Effector memory CD8-positive, alpha-beta T cell (primary cell): Measurements from ENCODE around the gene FOXS1.
"Not testable (repeated sequence)": the region's sequence is repeated elsewhere in the genome, so short reads cannot be mapped to it uniquely, and the experiment has no call there.

Source experiments
- ATAC-seq: fragments of 150-1000 bp; cut with Tn5 transposase; replicated peaks from 2 replicates; pipeline ENCODE4 v1.10.0; 2021; ENCODE audit warnings: mild to moderate bottlenecking, moderate library complexity
- DNase-seq, 3 experiments: peaks; one replicate each; pipeline ENCODE4 v3.0.0; 2021
- H3K27ac Mint-ChIP-seq, 2 donors: one replicate each; pipeline ENCODE4 v1.8.0; 2022; ENCODE audit warnings: mild to moderate bottlenecking in 2 of 2, mixed read lengths in 2 of 2, moderate library complexity in 2 of 2
- H3K27me3 Mint-ChIP-seq, 2 donors: one replicate each; pipeline ENCODE4 v1.8.0; 2022; ENCODE audit warnings: mixed read lengths in 2 of 2
- H3K36me3 Mint-ChIP-seq: one replicate; pipeline ENCODE4 v1.8.0; 2022; ENCODE audit warnings: mild to moderate bottlenecking, moderate library complexity, mixed read lengths; ENCODE audit not compliant: insufficient read depth
- H3K4me1 Mint-ChIP-seq, 2 donors: one replicate each; pipeline ENCODE4 v1.8.0; 2022; ENCODE audit warnings: low read depth in 2 of 2, mixed read lengths in 2 of 2
- H3K4me3 Mint-ChIP-seq, 2 donors: one replicate each; pipeline ENCODE4 v1.8.0; 2022; ENCODE audit warnings: mild to moderate bottlenecking in 2 of 2, mixed read lengths in 2 of 2, moderate library complexity in 2 of 2
- H3K9me3 Mint-ChIP-seq, 2 donors: one replicate each; pipeline ENCODE4 v1.8.0; 2022; ENCODE audit warnings: mixed read lengths in 2 of 2

Gene FOXS1

DNA sequence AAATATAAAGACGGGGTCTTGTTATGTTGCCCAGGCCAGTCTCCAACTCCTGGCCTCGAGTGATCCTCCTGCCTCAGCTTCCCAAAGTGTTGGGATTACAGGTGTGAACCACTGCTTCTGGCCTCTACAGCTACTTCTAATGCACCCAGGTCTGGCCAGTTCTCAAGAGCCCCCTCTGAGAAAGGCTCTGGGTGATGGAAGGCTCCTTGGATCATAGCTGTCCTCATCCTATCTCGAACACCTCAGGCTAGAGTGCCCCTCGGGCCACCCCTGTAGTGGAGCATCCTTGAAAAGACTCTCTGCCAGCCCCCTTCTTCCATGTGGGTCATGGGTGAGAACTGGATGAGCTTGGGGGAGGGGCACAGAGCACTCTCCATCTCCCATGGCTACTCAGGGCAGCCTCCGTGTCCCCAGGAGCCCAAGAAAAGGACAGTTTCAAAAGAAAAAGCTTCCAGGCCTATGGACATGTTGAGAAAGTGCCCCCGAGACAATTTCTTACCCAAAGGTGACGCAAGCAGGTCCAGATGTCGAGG lies 27.0 kb downstream of the FOXS1 start:
- no peaks in the 10 kb centered on the region for H3K9me3 Mint-ChIP-seq
- no peaks in the 10 kb centered on the region for H3K36me3 Mint-ChIP-seq
- H3K27me3 Mint-ChIP-seq = no peaks in the 10 kb centered on the region
- ATAC-seq (no peak), DNase-seq (no peak)
- H3K27ac Mint-ChIP-seq = no peak overlapping the region
- peaks cover 4% of the 10 kb centered on the region in 2 donors for H3K4me1 Mint-ChIP-seq
- no peak overlapping the region for H3K4me3 Mint-ChIP-seq

DNA sequence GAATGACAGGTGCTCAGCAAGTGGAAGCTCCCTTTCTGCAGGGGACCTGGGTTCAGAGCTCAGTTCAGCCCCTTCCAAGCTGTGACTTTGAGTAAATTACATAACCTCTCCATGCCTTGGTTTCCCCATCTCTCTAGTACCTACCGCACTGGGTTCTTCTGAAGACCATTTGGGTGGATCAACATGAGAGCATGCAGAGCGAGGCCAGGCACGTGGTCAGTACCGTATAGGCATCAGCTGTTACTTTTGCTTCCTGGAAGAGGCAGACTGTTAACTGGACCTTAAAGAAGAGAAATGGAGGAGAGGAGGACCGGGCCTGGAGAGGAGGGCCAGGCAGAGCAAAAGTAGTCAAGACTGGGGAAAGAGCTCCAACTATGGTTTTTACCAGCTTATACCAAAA lies 27.9 kb downstream of the FOXS1 start:
- Mint-ChIP-seq H3K27me3 (no peaks in the 10 kb centered on the region), H3K27ac (no peak overlapping the region), H3K9me3 (no peaks in the 10 kb centered on the region), H3K36me3 (no peaks in the 10 kb centered on the region), H3K4me3 (no peak overlapping the region), H3K4me1 (no peaks in the 10 kb centered on the region)
- DNase-seq (no peak), ATAC-seq (no peak)

DNA sequence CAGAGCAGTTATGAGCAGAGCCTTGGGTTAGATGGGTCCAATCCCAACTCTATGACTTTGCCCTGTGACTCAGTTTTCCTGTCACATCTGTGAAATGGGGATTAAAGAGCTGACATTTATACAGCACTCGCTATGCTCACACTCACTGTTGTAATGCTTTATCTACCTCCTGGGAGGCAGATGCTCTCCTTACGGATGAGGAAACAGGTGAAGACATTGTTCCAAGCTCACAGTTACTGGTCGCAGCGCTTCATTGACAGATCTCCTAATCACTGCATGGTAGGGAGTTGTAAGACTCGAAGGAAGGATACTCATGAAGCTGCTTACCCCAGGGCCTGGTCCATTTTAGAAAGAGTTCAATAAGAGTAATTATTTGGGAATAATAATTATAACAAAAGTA lies 29.2 kb downstream of the FOXS1 start:
- Mint-ChIP-seq H3K27me3 (no peaks in the 10 kb centered on the region), H3K27ac (no peak overlapping the region), H3K4me1 (no peaks in the 10 kb centered on the region), H3K4me3 (no peak overlapping the region), H3K9me3 (no peaks in the 10 kb centered on the region), H3K36me3 (no peaks in the 10 kb centered on the region)
- DNase-seq = no peak
- no peak for ATAC-seq

DNA sequence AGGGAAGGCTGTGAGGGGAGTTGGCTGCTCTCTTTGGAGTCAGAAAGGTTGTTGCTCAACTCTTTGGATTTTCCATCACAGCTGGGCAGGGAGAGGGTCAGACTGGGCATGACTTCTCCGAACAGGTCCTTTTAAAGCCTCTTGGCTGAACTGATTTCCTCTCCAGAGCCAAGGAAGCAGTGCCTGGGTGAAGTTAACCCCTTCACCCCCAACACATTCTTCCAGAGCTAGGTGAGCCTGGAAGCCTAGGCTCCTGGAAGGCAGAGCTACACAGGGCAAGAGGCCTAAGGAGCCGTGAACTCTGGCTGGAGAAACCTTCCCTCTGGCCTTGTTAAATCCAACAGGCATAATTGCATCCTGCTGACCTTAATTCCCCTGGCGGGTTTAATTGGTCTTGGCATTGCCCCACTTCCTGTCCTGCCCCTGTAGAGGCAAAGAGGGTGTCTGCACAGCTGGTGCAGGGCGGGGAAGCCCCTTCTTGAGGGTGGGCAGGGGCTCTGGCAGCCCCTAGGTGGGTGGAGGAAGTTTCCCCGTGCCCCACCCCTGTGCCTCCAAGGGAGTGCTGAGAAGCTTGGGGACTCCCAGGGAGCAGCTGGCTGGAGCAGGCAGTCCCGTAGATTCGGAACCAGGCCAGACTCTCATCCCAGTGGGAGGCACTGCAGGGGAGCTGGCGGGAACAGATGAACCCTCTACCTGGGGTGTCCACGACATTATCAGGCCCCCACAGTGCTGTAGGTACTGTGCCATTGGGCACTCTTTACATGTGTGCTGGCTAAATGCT lies 29.8 kb downstream of the FOXS1 start:
- ATAC-seq (no peak), DNase-seq (no peak)
- Mint-ChIP-seq H3K9me3 (no peaks in the 10 kb centered on the region), H3K4me3 (no peak overlapping the region), H3K27me3 (no peaks in the 10 kb centered on the region), H3K27ac (no peak overlapping the region), H3K4me1 (no peaks in the 10 kb centered on the region), H3K36me3 (no peaks in the 10 kb centered on the region)

DNA sequence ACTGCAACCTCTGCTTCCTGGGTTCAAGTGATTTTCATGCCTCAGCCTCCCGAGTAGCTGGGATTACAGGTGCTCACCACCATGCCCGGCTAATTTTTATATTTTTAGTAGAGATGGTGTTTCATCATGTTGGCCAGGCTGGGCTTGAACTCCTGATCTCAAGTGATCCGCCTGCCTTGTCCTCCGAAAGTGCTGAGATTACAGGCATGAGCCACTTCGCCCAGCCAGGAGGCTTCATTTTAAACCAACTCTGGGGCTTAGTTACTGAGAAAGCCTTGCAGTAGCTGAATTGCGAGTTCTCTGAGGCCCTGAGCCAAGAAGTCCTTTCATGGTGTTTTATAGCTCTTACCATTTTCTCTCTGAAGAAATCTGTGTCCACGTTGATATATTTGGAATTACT lies 31.3 kb downstream of the FOXS1 start:
- not testable (repeated sequence) for H3K9me3 Mint-ChIP-seq, ATAC-seq, H3K27me3 Mint-ChIP-seq, H3K27ac Mint-ChIP-seq, H3K36me3 Mint-ChIP-seq, DNase-seq, H3K4me3 Mint-ChIP-seq, H3K4me1 Mint-ChIP-seq

DNA sequence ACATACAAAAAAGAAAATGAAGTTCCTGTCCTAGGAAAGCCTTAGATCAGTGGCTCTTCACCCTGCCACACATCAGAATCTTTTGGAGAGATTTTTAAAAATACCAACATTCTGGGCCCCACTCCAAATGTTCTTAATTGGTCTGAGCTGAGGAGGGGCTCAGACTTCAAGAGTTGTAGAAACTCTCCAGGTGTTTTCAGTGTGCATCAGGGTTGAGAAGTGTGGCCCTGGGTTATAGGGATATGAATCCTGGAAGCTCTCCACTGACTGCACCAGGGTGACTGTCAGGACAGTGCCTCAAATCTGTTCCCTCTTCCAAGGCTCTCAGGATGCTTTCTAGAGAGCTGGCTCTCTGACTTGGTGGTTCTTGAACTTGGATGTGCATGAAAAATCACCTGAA lies 31.8 kb downstream of the FOXS1 start:
- Mint-ChIP-seq H3K27ac (no peak overlapping the region), H3K9me3 (no peaks in the 10 kb centered on the region), H3K4me1 (no peaks in the 10 kb centered on the region)

DNA sequence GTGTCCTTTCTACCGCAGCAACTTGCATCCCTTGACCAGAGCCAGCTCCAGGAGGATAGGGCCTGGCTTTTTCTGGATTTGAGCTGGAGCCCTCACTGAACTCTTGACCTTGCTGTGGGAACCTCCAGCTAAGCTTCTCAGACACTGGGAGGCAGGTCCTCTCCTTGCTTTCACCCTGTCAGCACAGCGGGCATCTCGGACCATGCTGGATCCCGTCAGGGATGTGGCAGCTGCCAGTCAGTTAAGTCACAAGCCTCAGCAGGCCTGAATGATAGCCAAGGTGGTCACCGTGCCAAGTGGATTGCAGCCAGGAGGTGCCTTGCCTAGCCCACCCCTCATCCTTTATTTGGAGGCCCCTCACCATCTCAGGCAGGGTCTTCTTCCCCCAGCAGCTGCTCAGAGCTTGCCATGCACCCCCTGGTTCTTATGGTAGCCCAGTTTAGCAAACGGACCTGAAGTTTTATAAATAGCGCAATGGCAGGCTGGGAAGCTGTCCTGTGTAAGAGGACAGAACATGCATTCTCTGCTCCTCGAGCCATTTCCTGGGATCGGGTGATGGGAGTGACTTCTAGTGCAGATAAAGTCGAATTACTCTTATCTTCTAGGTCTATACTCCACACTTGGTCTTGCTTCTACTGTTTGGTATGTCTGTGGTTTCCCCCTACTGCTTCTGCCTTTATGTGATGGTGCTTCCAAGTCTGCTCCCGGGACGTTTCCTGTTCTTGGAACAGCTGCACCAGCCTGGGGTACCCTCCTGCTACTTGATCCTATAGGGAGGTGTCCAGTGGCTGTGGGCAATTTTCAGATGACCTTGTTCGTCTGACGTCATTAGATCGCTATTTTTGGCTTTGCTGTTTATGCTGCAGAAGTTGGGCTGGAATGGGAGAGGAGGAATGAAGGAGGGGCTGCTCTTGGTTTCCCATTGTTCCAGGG lies 33.3 kb downstream of the FOXS1 start:
- no peak overlapping the region for H3K27ac Mint-ChIP-seq
- DNase-seq (no peak), ATAC-seq (no peak)
- no peaks in the 10 kb centered on the region for H3K27me3 Mint-ChIP-seq
- no peak overlapping the region for H3K4me3 Mint-ChIP-seq
- H3K9me3 Mint-ChIP-seq = no peaks in the 10 kb centered on the region
- no peaks in the 10 kb centered on the region for H3K4me1 Mint-ChIP-seq
- H3K36me3 Mint-ChIP-seq = no peaks in the 10 kb centered on the region

More for the DNA sequence above, 31.8 kb downstream of the FOXS1 start:
- H3K4me3 Mint-ChIP-seq = no peak overlapping the region
- H3K27me3 Mint-ChIP-seq = no peaks in the 10 kb centered on the region
- H3K36me3 Mint-ChIP-seq = no peaks in the 10 kb centered on the region
- DNase-seq = no peak
- ATAC-seq = no peak

DNA sequence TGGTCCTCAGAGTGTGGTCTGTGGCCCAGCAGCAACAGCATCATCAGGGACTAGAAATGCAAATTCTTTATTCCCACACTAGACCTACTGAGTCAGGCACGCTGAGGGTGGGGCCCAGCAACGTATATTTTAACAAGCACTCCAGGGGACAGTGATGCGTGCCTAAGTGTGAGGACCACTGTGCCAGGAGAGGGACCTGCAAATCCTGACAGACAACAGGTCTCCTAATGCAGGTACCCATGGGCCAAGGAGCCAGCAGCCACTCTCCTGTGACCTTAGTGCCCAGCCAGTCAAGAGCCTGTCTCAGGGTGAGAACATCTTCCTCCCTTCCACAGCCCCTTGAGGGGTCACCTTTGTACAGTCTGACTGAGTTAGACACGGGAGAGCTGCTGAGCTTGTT lies 34.2 kb downstream of the FOXS1 start:
- ATAC-seq = no peak

DNA sequence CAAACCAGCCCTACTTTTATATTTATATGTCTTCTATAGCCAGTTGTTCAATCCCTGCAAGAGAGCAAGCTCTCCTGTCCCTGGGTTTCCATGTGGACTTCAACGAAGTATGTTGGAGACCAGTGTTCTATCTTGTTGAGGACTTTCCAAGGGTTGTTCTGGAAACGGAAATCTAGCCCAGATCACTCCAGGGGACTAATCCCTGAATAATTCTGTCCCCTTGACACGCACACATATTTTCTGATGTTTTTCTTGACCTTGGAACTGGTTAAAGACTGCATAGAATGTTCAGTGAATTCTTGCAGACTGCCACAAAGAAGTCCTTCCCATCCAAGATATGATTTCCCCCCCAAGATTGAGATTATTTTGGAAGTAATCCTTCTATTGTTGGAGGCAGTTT lies 35.7 kb downstream of the FOXS1 start:
- no peak overlapping the region for H3K27ac Mint-ChIP-seq
- no peak for DNase-seq

More for the DNA sequence above, 34.2 kb downstream of the FOXS1 start:
- DNase-seq = no peak
- Mint-ChIP-seq H3K27ac (no peak overlapping the region), H3K36me3 (no peaks in the 10 kb centered on the region), H3K4me3 (no peak overlapping the region), H3K4me1 (no peaks in the 10 kb centered on the region), H3K27me3 (no peaks in the 10 kb centered on the region), H3K9me3 (no peaks in the 10 kb centered on the region)

DNA sequence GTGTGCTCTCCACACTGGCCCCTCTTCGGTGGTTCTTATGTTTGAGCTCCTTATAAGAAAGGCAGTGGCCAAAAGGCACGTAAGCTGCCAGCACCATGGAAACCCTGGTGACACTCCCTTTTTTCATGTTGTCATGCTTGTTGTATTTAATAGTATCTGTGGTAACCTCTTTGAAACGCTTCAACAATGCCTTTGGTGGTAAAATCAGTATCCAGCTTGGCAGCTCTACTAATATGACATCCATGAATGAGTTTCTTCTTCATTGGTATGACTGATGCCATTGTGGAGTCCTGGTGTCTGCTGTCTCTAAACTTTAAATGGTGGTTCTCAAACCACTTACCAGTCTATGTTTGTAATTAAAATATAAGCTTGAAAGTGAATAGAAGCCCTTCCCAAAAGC lies 36.9 kb downstream of the FOXS1 start:
- H3K4me1 Mint-ChIP-seq = peaks cover 3 to 6% of the 10 kb centered on the region in 2 donors
- H3K9me3 Mint-ChIP-seq = no peaks in the 10 kb centered on the region
- H3K27ac Mint-ChIP-seq = no peak overlapping the region
- H3K4me3 Mint-ChIP-seq = no peak overlapping the region
- H3K36me3 Mint-ChIP-seq = no peaks in the 10 kb centered on the region
- ATAC-seq (no peak), DNase-seq (no peak)
- H3K27me3 Mint-ChIP-seq = no peaks in the 10 kb centered on the region

More for the DNA sequence above, 35.7 kb downstream of the FOXS1 start:
- no peak for ATAC-seq
- H3K27me3 Mint-ChIP-seq = no peaks in the 10 kb centered on the region
- no peaks in the 10 kb centered on the region for H3K36me3 Mint-ChIP-seq
- no peaks in the 10 kb centered on the region for H3K4me1 Mint-ChIP-seq
- H3K4me3 Mint-ChIP-seq = no peak overlapping the region
- H3K9me3 Mint-ChIP-seq = no peaks in the 10 kb centered on the region

DNA sequence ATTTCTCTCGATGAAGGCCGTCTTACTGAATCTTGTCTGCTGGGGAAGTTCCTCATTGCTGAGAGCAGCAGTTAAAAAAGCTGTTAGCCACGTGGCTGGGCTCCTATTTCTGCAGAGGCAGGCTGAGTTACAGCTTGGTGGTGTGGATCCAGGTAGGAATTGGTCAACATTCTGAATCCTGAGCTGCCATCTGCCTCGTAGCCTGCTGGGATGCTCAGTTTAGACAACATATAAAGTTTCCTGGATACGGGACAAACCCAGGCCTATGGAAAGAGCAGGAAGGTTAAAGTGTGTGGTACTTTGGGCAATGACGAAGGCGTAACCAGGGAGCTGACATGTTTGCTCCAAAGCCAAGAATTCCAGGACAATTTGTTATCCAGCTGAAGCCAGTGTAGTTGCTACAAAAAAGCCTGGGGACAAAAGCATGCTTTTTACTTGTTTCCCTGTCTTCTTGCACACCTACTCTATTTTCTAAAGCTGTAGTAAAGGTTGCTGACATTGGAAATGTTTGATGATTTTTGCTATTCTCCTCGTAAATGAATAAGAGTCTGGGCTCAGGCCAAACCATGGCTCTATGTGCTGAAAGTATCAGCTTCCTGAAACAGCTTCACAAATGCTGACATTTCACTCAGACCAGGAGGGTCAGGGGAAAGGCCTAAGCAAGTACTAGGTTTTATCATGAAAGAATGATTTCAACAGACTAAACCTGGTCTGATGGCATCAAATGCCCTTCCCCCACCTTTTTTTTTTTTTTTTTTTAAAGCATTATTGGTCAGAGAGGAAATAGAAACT lies 38.6 kb downstream of the FOXS1 start:
- DNase-seq (no peak), ATAC-seq (no peak)
- Mint-ChIP-seq H3K9me3 (no peaks in the 10 kb centered on the region), H3K4me1 (peaks cover 6 to 9% of the 10 kb centered on the region in 2 donors), H3K36me3 (no peaks in the 10 kb centered on the region), H3K27me3 (no peaks in the 10 kb centered on the region), H3K27ac (no peak overlapping the region), H3K4me3 (no peak overlapping the region)

DNA sequence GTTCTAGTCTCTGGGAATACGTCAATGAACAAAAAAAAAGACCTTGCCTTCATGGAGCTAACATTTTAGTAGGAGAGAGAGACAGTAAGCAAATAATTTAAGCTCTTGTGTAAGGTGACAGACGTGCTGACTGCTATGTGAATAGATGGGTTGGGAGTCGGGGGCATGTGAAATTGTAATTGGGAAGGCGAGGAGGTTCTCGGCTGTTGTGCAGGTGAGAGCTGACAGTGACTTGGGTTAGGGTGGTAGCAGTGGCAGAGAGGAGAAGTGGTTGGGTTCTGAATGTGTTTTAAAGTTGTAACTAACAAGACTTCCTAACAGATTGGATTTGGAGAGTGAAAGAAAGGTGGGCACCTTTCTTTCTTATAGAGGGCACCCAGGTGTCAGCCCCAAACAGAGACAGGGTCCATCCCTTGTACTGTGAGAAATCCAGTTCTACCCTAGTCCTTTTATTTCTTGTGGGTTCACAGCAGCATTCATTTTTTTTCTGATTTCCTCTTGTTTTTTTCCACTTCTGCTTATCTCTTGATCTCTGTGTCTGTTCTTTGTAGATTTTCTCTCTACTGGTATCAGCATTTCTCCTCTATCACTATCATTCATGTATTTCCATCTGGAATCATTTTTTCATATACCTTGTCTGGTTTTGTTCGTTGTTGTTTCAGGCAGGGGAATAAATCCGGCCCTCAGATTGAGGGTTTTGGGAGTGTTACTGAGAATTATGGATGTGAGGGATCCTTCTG lies 41.7 kb downstream of the FOXS1 start:
- Mint-ChIP-seq H3K9me3 (no peaks in the 10 kb centered on the region), H3K27ac (peak overlapping the region; percentile 0 to 22), H3K4me3 (no peak overlapping the region), H3K36me3 (peaks cover 4% of the 10 kb centered on the region), H3K27me3 (no peaks in the 10 kb centered on the region), H3K4me1 (peaks cover 6 to 9% of the 10 kb centered on the region in 2 donors)
- no peak for ATAC-seq
- DNase-seq = no peak

DNA sequence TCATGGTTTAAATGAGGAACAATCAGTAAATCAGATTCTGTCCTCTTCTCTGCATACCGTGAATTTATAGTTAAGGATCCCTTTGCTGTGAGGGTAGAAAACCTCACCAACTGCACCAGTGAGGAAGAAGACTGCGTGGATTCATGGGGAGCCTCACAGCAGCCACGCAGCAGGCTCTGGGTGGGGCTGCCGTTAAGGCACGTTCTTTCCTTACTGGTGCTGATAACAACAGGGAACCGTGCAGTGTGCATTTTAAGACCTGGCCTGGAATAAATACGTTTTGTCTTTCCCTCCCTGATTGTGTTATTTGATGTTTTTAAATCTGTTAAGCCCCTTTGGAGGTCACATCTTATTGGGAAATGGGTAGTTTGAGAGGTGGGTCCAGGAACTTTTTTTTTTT lies 43.9 kb downstream of the FOXS1 start:
- no peak overlapping the region for H3K27ac Mint-ChIP-seq
- no peaks in the 10 kb centered on the region for H3K9me3 Mint-ChIP-seq
- no peaks in the 10 kb centered on the region for H3K27me3 Mint-ChIP-seq
- DNase-seq (no peak), ATAC-seq (no peak)
- H3K36me3 Mint-ChIP-seq = peaks cover 7% of the 10 kb centered on the region
- H3K4me1 Mint-ChIP-seq = peaks cover 6 to 9% of the 10 kb centered on the region in 2 donors
- no peak overlapping the region for H3K4me3 Mint-ChIP-seq
